NOMO-1 (cell line): ENCODE measurements around the gene SLC13A3.

Source experiments
- DNase-seq, 2 experiments: peaks; one replicate each; lab custom pipeline; 2025; ENCODE audit not compliant: unreplicated experiment in 2 of 2; lab: John Stamatoyannopoulos, UW

Gene SLC13A3

GRCh38 chr20:46546298-46546697, 105.0 kb downstream of the SLC13A3 start:
- no peak for DNase-seq

DNA sequence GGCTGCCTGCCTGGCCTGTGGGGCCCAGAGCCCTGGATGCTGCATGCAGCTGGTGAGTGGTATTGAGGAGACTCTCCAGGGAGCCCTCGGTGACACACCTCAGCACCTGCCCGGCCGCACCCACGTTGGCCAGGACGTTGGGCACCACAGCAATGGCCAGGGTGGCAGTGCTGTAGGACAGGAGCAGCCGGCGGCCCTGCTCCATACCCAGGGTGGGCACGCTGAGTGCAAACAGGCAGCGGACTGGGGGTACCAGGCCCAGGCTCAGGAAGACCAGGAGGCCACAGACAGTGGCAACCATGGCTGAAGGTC, 105.5 kb downstream of the SLC13A3 start:
- DNase-seq: no peak

GRCh38 chr20:46545077-46545826, 106.0 kb downstream of the SLC13A3 start:
- DNase-seq: peak; percentile 97 to 99

- DNase-seq: peak in 1 of 2 experiments; percentile 34
Observed at GRCh38 chr20:46544576-46544975, 106.7 kb downstream of the SLC13A3 start.

DNA sequence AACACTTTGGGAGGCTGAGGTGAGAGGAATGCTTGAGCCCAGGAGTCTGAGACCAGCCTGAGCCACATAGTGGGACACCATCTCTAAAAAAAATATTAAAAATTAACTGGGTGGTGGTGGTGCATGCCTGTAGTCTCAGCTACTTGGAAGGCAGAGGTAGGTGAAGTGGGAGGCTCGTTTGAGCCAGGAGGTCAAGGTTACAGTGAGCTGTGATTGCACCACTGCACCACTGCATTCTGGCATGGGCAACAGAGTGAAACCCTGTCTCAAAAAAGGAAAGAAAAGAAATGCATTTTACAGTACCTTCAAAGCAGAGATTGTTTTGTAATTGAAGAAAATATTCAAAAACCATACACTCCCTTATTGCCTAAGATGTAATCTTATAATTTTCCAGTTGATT, 107.3 kb downstream of the SLC13A3 start:
- DNase-seq: no peak

- DNase-seq: no peak
Observed at GRCh38 chr20:46543033-46543432, 108.2 kb downstream of the SLC13A3 start.

- no peak for DNase-seq
Observed at GRCh38 chr20:46541229-46541935, 109.9 kb downstream of the SLC13A3 start.

DNA sequence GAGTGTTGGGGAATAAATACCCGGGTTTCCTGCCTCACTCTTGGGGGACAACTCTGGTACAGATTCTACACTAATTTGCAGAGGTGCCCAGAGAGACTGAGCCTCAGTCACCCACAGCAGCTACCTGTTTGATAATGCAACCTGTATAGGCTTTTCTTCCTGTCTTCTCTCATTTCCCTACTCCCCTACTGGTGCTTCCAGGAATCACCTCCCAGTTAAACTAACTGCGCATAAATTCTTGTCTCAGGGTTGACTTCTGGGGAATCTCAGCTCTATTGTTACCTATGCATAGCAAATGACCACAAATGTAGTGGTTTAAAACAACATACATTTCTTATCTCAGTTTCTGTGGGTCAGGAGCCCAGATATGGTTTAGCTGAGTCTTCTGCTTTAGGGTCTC, 112.1 kb downstream of the SLC13A3 start:
- no peak for DNase-seq

GRCh38 chr20:46530640-46531039, 120.6 kb downstream of the SLC13A3 start:
- no peak for DNase-seq

GRCh38 chr20:46523696-46524328, 127.4 kb downstream of the SLC13A3 start:
- peak; percentile 46 to 56 for DNase-seq

DNA sequence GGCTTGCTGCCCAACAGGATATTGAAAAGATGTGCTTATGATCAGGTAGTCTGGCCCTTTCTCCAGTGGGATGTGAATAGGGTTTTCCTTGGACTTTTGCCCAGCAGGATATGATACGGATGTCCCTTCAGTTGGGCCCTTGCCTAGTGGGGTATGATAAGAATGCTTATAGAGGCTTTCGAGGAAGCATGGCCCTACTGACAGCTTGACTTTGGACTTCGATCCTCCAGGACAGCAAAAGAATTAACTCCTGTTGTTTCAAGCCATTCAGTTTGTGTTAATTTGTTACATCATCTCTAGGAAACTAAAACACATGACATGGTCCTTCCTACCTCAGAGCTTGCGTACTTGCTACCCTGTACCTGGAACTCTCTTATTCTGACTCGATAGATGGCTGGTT, 128.2 kb downstream of the SLC13A3 start:
- no peak for DNase-seq

GRCh38 chr20:46520976-46521579, 130.2 kb downstream of the SLC13A3 start:
- peak; percentile 21 to 63 for DNase-seq

DNA sequence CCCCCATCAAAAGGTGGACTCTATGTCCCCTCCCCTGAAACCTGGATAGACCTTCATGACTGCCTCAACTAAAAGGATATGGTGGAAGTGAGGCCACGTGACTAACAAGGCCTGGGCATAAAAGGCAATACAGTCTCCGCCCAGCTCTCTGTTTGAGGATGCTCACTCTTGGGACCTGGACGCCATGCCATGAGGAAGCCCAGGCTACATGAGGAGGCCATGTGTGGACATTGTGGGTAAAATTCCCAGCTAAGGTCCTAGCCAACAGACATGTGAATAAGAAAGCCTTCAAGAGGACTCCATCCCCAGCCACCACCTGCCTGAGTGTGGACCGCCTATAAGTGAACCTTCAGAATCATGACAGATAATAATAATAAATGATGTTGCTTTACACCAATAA, 130.7 kb downstream of the SLC13A3 start:
- no peak for DNase-seq

DNA sequence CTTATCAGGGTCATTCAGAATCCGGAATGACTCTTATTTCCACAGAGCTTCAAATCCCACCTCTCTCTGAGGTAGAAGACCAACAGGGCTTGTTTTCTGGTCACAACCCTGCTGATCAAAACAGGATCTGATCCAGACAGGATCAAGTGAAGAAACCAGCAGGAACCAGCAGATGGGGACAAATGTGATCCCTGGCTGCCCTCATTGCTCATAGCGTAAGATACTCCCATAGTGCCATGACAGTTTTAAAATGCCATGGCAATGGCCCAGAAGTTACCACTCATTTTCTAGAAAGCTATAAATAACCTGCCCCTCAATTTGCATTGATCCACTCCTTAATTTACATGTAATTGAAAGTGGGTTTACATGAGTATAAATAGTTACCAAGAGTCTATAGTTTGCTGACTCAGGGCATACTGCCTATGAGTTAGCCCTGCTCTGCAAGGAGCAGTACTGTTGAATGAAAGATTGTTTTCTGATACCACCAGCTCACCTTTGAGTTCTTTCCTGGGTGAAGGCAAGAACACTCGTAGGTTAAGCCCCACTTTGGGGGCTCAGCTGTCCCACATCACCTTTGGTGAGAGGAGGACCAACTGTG, 131.7 kb downstream of the SLC13A3 start:
- no peak for DNase-seq

- peak; percentile 63 to 69 for DNase-seq
Observed at GRCh38 chr20:46512943-46513844, 138.1 kb downstream of the SLC13A3 start, which contains the start of gene ZNF334. Gene ZNF334, minus strand, starts transcription at chr20:46513559. Its CDS starts 1,457 bp downstream, at chr20:46512102.

GRCh38 chr20:46509523-46509922, 141.7 kb downstream of the SLC13A3 start:
- no peak for DNase-seq
